ENCODE results near the gene PKP2. TPM values are rescaled to one million over a fixed set of nuclear protein-coding genes. Genes with fewer than 3 reads are reported as not detected.

The PKP2 gene
- total and polyA plus RNA-seq, 9 of the 15 experiments (the other 6 are each of a cell fraction or from before 2014, with no cell fraction given): 1.6 to 4.2 (median 2.8) TPM

DNA sequence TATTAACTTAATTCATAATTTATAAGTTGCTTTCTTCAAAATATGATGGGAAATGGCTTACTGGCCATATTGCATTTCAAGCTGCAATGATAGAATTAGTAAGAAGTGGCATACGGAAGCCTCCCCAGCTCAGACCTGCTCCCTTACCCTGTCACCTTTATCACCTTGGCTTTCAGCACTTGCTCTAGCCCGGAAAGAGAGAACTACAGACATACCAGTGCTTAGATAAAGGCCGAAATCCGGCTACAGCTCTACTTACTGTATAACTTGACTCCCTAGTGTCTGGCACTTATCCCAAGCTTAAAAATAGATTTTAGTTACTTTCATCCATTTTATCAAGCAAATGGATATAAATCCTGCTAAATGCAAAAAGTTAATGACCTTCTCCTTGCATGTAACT is 42.5 kb downstream of the PKP2 start:
- Histone ChIP-seq H4K20me1 (replicated peaks; ENCODE audit: control insufficient read depth, insufficient read depth, low read length) (no peaks in the 10 kb centered on the region), H3K4me1 (replicated peaks in 1 of 2; ENCODE audit: control insufficient read depth in 2 of 2, insufficient read depth in 2 of 2, low read length in 2 of 2) (no peaks in the 10 kb centered on the region), H3K9me3 (replicated peaks; ENCODE audit: control insufficient read depth, insufficient read depth, low read depth, low read length) (no peaks in the 10 kb centered on the region), H3K4me2 (ENCODE audit: insufficient read depth, low read length) (no peak overlapping the region), H3K9me1 (ENCODE audit: control insufficient read depth, insufficient read depth, low read length) (no peaks in the 10 kb centered on the region), H3K4me3 (no peak overlapping the region), H3K79me2 (ENCODE audit: control insufficient read depth, insufficient read depth, low read length) (no peaks in the 10 kb centered on the region), H3K36me3 (ENCODE audit: control insufficient read depth, insufficient read depth, low read length) (no peaks in the 10 kb centered on the region), H3K9ac (ENCODE audit: insufficient read depth in 1 of 2, low read depth in 2 of 2, low read length in 2 of 2) (no peak overlapping the region), H2AFZ (ENCODE audit: low read depth, low read length) (no peak overlapping the region), H3K27ac (ENCODE audit: extremely low read depth, low read depth, low read length) (no peak overlapping the region), H3K27me3 (ENCODE audit: control insufficient read depth in 2 of 2, insufficient read depth in 2 of 2, low read length in 2 of 2) (no peaks in the 10 kb centered on the region)
- ATAC-seq (no peak), FAIRE-seq (no peak), DNase-seq (ENCODE audit: extremely low read depth in 1 of 4, low spot score in 3 of 4) (no peak)
- 10% methylated on average over 4 of the region's 4 CpGs for WGBS (ENCODE audit: insufficient coverage, low coverage, missing lambda C conversion rate)
- CTCF ChIA-PET (ENCODE audit: low intra/inter-chr PET ratio): no interaction called here
- in situ Hi-C loops (cut with MboI): no loop called here
- POLR2A ChIA-PET: no interaction called here
- intact Hi-C loops (cut with micrococcal nuclease): no loop called here
- no TSS peak for BruUV-seq (replicated peaks)
- TF ChIP-seq RAD21 (CRISPR knock-in tag; conservative IDR thresholded peaks at IDR 0.05 in 1 of 2, IDR thresholded peaks at IDR 0.05 in 1 of 2) (no peak), ARID1B (IDR thresholded peaks at IDR 0.05) (no peak), ASH1L (IDR thresholded peaks at IDR 0.05; ENCODE audit: borderline replicate concordance, low read depth, partially characterized antibody) (no peak), CREB1 (IDR thresholded peaks at IDR 0.05) (no peak), CREB1 (CRISPR knock-in tag; IDR thresholded peaks at IDR 0.05) (no peak), SMARCA5 (IDR thresholded peaks at IDR 0.05) (no peak), ZNF507 (tag; conservative IDR thresholded peaks at IDR 0.05) (no peak), DPF2 (IDR thresholded peaks at IDR 0.05) (no peak), ZC3H8 (IDR thresholded peaks at IDR 0.05) (no peak), ZNF785 (CRISPR knock-in tag; IDR thresholded peaks at IDR 0.05) (no peak), NRF1 (conservative IDR thresholded peaks at IDR 0.05 in 1 of 2, IDR thresholded peaks at IDR 0.05 in 1 of 2) (no peak)
- TF ChIP-seq, protein P1, sequence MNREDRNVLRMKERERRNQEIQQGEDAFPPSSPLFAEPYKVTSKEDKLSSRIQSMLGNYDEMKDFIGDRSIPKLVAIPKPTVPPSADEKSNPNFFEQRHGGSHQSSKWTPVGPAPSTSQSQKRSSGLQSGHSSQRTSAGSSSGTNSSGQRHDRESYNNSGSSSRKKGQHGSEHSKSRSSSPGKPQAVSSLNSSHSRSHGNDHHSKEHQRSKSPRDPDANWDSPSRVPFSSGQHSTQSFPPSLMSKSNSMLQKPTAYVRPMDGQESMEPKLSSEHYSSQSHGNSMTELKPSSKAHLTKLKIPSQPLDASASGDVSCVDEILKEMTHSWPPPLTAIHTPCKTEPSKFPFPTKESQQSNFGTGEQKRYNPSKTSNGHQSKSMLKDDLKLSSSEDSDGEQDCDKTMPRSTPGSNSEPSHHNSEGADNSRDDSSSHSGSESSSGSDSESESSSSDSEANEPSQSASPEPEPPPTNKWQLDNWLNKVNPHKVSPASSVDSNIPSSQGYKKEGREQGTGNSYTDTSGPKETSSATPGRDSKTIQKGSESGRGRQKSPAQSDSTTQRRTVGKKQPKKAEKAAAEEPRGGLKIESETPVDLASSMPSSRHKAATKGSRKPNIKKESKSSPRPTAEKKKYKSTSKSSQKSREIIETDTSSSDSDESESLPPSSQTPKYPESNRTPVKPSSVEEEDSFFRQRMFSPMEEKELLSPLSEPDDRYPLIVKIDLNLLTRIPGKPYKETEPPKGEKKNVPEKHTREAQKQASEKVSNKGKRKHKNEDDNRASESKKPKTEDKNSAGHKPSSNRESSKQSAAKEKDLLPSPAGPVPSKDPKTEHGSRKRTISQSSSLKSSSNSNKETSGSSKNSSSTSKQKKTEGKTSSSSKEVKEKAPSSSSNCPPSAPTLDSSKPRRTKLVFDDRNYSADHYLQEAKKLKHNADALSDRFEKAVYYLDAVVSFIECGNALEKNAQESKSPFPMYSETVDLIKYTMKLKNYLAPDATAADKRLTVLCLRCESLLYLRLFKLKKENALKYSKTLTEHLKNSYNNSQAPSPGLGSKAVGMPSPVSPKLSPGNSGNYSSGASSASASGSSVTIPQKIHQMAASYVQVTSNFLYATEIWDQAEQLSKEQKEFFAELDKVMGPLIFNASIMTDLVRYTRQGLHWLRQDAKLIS (CRISPR knock-in tag; IDR thresholded peaks at IDR 0.05): no peak
- TF ChIP-seq, protein P2, sequence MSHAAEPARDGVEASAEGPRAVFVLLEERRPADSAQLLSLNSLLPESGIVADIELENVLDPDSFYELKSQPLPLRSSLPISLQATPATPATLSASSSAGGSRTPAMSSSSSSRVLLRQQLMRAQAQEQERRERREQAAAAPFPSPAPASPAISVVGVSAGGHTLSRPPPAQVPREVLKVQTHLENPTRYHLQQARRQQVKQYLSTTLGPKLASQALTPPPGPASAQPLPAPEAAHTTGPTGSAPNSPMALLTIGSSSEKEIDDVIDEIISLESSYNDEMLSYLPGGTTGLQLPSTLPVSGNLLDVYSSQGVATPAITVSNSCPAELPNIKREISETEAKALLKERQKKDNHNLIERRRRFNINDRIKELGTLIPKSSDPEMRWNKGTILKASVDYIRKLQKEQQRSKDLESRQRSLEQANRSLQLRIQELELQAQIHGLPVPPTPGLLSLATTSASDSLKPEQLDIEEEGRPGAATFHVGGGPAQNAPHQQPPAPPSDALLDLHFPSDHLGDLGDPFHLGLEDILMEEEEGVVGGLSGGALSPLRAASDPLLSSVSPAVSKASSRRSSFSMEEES (CRISPR knock-in tag; IDR thresholded peaks at IDR 0.05): no peak
- TF ChIP-seq, protein P3, sequence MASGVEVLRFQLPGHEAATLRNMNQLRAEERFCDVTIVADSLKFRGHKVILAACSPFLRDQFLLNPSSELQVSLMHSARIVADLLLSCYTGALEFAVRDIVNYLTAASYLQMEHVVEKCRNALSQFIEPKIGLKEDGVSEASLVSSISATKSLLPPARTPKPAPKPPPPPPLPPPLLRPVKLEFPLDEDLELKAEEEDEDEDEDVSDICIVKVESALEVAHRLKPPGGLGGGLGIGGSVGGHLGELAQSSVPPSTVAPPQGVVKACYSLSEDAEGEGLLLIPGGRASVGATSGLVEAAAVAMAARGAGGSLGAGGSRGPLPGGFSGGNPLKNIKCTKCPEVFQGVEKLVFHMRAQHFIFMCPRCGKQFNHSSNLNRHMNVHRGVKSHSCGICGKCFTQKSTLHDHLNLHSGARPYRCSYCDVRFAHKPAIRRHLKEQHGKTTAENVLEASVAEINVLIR (CRISPR knock-in tag; IDR thresholded peaks at IDR 0.05): no peak
